GM23338 (cell line): ENCODE measurements around the gene RPS5.

ENCODE experiments used
- CREB1 ChIP-seq: fragments of 250-450 bp; sonication (Bioruptor Pico); IDR thresholded peaks from 2 replicates; pipeline ENCODE4 v1.5.0; 2020; ENCODE audit warnings: low read depth, mild to moderate bottlenecking, moderate library complexity
- EZH2 ChIP-seq: fragments of 200-600 bp; sonication (generic); IDR thresholded peaks from one replicate; pipeline ENCODE4 v1.8.0; 2017; ENCODE audit warnings: antibody characterized with exemption, mild to moderate bottlenecking, low read depth; ENCODE audit not compliant: unreplicated experiment
- JUNB ChIP-seq: IDR thresholded peaks from one replicate; pipeline ENCODE4 v1.6.1; 2016; ENCODE audit warnings: antibody characterized with exemption; ENCODE audit not compliant: unreplicated experiment
- POLR2AphosphoS5 ChIP-seq: IDR thresholded peaks from 2 replicates; pipeline ENCODE4 v1.6.1; 2016; ENCODE audit warnings: antibody characterized with exemption, low read depth
- TF ChIP-seq, protein P1 (sequence below), 2 experiments: fragments of 200-600 bp in 1 of 2; sonication (generic) in 1 of 2; conservative IDR thresholded peaks; 2 replicates each; pipeline versions ENCODE4 v1.5.1 to v1.6.1; 2016 to 2017; ENCODE audit warnings: antibody characterized with exemption in 2 of 2, low read depth in 2 of 2, mild to moderate bottlenecking in 2 of 2, moderate library complexity in 1 of 2

DNA sequence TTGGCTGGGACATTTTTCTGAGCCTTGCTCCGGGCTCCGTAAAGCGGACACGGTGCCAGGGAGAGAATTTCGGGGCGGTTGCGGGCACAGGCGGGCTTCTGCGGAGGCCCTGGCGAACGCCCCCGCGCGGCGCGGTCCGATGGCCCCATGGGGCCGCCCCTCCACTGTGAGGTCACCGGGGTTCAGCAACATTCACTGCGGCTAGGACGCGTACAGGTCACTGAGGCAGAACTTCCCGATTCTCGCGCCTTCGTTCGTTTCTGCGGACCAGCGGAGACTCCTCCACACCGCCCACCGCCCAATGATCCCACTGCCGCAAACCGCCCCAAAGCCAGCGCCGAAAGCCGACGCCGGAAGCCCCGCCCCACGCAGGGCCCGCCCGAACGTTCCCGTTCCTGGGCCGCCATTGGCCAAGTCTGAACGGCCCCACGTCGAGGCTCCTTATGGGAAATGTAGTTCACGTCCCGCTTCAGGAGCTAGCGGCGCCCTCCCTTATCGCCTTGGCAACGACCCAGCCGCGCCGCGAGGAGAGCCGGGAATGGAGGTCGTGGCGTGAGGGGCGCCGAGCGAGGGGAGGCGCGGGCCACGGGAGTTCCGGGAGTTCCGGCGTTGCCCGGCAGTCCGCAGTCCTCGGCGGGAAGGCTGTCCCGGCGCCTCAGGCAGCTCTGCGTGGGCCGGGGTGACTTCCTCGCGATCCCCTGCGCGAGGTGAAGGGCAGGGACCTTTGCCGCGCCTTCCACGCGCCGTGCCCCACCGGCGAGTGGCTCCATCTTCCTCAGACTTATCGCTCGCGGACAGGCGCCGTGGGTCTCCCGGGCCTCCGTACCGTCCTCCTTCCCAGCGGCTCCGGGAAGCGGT, 21.3 kb downstream of the RPS5 start, which contains the start of gene ZNF584:
- TF ChIP-seq, protein P1, sequence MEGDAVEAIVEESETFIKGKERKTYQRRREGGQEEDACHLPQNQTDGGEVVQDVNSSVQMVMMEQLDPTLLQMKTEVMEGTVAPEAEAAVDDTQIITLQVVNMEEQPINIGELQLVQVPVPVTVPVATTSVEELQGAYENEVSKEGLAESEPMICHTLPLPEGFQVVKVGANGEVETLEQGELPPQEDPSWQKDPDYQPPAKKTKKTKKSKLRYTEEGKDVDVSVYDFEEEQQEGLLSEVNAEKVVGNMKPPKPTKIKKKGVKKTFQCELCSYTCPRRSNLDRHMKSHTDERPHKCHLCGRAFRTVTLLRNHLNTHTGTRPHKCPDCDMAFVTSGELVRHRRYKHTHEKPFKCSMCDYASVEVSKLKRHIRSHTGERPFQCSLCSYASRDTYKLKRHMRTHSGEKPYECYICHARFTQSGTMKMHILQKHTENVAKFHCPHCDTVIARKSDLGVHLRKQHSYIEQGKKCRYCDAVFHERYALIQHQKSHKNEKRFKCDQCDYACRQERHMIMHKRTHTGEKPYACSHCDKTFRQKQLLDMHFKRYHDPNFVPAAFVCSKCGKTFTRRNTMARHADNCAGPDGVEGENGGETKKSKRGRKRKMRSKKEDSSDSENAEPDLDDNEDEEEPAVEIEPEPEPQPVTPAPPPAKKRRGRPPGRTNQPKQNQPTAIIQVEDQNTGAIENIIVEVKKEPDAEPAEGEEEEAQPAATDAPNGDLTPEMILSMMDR (conservative IDR thresholded peaks at IDR 0.05; ENCODE audit: low read depth in 2 of 2): no peak
- TF ChIP-seq POLR2AphosphoS5: peak; percentile 97
- TF ChIP-seq EZH2: no peak
- no peak for TF ChIP-seq JUNB
- TF ChIP-seq CREB1 (CRISPR knock-in tag): peak; percentile 61
